HG02798 (cell line): ENCODE measurements around the gene AKNAD1.
"Not testable (repeated sequence)": the region's sequence is repeated elsewhere in the genome, so short reads cannot be mapped to it uniquely, and the experiment has no call there.

ENCODE experiments used
- ATAC-seq: cut with Tn5 transposase; IDR thresholded peaks from one replicate; pipeline ENCODE4 v1.9.1; 2021; ENCODE audit warnings: mild to moderate bottlenecking; ENCODE audit not compliant: unreplicated experiment, poor library complexity

The AKNAD1 gene

DNA sequence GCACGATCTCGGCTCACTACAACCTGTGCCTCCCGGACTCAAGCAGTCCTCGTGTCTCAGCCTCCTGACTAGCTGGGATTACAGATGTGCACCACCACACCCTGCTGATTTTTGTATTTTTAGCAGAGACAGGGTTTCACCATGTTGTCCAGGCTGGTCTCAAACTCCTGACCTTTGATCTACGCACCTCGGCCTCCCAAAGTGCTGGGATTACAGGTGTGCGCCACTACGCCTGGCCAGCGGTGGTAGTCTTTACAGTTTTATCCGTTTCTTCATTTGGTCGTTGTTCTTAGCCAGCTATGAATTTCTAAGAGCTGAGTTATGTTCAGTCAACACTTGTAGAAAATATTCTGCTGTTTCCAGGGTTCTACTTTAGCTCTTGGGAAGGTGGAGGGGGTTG, 53.3 kb downstream of the AKNAD1 start:
- ATAC-seq, result no peak

DNA sequence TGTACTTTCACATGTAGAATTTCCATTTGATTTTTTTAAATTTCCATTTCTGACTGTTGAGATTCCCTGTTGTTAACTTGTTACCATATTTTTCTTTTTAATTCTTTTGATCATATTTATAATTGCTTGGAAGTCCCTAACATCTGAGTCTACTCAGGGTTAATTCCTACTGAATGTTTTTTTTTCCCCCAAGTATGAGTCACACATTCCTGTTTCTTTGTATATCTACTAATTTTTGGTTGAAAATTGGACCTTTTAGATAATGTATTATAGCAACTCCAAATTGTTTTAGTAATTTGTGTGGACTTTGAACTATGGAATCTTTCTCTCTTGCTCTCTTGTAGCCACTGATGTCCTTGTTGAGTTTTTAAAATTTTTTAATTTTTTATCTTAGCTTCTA, 55.8 kb downstream of the AKNAD1 start:
- no peak for ATAC-seq

DNA sequence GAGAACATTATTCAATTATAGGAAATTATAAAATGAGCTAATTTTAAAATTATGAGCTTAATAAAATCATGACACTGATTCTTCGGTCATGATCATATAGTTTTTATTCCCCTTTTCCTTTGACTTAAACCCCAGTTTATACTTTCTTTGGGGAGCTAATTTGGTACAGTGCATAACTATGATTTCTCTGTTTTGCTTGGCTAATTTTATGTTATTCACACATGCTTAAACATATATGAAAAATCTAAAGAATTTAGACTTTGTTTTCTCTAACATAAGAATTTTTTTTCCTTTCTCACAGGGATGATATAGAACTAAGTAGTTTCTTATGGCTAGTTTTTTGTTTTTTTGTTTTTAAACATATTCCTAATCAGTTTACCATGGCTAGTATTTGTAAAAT, 57.9 kb downstream of the AKNAD1 start:
- ATAC-seq, result no peak

DNA sequence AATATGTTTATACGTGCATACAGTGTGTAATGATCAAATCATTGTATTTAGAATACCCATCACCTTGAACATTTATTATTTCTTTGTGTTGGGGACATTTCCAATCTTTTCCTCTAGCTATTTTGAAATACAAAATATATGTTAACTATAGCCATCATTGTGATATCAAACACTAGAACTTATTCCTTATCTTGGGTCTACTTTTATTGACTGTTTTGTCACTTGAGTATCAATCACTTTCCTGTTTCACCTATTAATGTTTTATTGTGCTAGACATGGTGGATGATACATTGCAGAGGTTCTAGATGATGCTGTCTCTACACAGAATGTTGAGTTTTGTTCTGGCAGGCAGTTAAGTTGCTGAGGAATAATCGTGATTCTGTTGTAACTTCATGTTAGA, 64.5 kb downstream of the AKNAD1 start:
- ATAC-seq, result no peak

DNA sequence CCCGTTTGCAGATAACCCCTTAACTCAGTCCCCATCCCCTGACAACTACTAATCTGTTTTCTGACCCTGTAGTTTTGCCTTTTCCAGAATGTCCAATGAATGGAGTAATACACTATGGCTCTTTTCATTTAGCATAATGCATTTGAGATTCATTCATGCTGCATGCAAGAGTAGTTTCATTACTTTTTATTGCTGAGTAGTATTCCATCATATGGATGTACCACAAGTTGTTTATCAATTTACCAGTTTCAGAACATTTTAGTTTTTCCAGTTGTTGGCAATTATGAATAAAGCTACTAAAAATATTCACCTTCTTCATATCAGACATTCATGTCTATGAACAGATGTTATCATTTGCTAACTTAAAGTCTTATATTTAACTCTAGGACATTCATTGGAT, 65.1 kb downstream of the AKNAD1 start:
- ATAC-seq, result no peak

DNA sequence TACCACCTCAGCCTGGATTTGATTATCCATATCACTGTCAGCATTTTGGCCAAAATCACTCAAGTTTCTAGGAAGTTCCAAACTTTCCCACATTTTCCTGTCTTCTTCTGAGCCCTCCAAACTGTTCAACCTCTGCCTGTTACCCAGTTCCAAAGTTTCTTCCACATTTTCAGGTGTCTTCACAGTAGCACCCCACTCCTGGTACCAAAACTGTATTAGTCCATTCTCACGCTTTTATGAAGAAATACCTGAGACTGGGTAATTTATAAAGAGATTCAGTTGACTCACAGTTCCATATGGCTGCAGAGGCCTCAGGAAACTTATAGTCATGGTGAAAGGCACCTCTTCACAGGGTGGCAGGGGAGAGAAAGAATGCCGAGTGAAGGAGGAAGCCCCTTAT, 71.0 kb downstream of the AKNAD1 start:
- ATAC-seq, result no peak

DNA sequence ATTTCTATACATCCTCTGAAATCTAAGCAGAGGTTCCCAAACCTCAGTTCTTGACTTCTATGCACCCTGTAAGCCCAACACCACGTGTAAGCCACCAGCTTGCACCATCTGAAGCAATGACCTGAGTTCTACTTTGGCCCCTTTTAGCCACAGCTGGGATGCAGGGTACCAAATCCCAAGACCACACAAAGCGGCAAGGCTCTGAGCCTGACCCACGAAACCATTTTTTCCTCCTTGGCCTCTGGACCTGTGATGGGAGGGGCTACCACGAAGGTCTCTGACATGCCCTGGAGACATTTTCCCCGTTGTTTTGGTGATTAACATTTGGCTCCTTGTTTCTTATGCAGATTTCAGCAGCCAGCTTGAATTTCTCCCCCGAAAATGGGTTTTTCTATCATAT, 71.6 kb downstream of the AKNAD1 start:
- ATAC-seq, result no peak

DNA sequence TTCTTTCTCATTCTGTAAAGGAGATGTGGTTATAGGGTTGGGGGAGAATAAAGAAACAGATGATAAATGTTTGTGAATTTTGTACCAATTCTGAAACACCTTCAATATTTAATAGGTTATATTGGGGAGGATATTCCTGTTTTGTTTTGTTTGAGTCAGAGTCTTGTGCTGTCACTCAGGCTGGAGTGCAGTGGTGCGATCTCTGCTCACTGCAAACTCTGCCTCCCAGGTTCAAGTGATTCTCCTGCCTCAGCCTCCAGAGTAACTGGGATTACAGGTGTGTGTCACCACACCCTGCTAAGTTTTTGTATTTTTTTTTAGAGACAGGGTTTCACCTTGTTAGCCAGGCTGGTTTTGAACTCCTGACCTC, 75.3 kb downstream of the AKNAD1 start:
- ATAC-seq, result not testable (repeated sequence)

DNA sequence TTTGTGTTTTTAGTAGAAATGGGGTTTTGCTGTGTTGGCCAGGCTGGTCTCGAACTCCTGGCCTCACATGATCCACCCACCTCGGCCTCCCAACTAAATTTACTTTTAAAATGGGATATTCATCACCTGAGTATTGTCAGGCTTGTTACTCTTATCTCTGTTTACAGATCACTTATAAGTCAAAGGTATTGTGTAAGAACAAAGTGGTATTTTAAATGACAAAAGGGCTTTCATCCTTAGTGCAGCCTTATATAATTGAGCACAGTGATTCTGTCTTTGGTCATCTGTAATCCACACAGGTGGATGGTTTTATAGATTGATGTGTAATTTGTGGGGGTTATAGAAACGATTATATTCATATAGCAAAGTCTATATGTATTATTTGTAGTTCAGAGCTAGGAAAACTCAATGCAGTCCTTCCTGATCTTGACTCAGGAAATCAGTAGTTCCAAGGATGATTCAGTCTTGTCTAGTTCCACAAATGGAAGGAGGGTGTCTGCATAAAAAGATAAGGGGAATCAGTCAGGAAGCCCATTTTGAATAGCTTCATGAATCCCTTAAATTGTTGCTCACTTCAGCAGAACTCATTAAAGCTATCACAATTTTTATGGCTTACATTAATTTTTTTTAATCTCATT, 75.8 kb downstream of the AKNAD1 start:
- no peak for ATAC-seq

DNA sequence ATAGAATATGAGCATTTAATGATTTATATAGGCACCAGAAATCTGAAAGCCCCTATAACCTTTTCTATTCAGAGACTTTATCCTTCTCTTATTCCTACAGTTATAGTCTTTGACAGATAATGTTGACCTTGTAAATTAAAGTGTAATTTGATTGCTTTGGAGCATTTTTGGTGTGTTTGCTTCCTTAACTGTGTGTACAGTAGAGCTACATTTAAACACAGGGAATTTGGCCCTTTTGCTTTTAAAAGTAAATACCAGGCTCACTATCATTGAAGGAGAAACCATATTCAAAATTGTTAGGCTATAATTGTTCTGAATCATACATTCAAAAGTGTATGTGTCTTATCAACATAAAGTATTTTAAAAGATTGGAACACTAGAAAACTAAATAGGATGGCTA, 77.4 kb downstream of the AKNAD1 start:
- no peak for ATAC-seq

DNA sequence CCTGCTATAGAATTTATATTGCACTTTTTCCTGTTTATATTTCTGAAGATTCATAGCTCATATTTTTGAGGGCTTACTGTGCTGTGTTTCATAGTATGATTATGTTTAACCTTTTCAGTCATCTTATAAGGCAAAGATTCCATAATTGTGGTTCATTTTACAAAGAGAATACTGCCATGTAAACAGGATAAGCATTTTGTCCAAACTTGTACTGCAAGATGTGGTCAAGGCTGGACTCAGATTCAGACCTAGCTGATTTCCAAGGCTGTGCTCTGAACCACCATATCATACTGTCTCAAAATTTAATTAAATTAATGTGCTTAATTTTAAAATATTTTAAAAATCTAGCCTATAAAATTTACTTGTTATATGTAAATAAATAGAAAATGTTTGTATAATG, 79.1 kb downstream of the AKNAD1 start:
- ATAC-seq, result no peak

DNA sequence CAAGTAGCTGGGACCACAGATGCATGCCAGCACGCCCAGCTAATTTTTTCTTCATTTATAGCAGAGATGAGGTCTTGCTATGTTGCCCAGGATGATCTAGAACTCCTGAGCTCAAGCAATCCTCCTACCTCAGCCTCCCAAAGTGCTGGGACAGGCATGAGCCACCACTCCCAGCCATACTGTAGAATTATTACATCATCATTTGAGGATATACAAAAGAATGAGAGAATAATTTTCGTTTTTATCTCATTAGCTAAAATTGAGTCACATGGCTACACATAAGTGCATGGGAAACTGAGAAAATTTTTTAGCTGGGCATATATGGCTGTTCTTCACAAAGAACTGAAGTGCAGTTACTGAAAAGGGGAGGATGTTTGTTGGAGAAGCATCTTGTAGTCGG, 89.2 kb downstream of the AKNAD1 start:
- no peak for ATAC-seq

DNA sequence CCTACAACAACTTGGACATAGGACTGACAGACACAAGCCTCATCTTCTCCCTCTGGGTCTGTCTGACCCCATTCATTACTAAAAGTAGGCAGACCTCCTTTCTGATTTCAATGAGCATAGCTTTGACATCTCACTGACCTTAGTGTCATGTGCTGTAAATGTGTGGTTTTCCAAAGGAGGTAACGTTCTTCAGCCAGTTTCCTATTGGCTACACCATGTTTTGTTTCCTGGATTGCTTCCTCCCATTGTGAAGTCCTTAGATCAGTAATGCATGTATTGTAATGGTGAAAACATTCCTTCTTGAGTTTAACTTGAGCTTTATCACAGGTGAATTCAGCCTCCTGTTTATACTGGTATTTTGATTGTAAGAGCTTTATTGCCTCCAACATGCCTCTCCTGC, 89.8 kb downstream of the AKNAD1 start:
- no peak for ATAC-seq
